Ascending aorta (tissue), 2 donors: Measurements from ENCODE around the gene PSKH1. TPM values are rescaled to one million over a fixed set of nuclear protein-coding genes. Genes with fewer than 3 reads are reported as not detected.

Experiments used
- DNase-seq, 2 donors: peaks; one replicate each; pipeline ENCODE4 v3.0.0-alpha.2; 2019; ENCODE audit warnings: low spot score in 2 of 2
- H3K27ac ChIP-seq, 2 donors: fragments of 200-600 bp; sonication (generic); one replicate each; pipeline ENCODE4 v1.5.1; 2016 to 2017; ENCODE audit warnings: mild to moderate bottlenecking in 1 of 2
- H3K27me3 ChIP-seq: fragments of 200-600 bp; sonication (generic); one replicate; pipeline ENCODE4 v1.5.1; 2017
- H3K36me3 ChIP-seq, 2 donors: fragments of 200-600 bp; sonication (generic); one replicate each; pipeline ENCODE4 v1.5.1; 2016
- H3K4me1 ChIP-seq, 2 donors: fragments of 200-600 bp; sonication (generic); one replicate each; pipeline ENCODE4 v1.5.1; 2016 to 2017; ENCODE audit warnings: mild to moderate bottlenecking in 1 of 2
- H3K4me3 ChIP-seq, 2 donors: fragments of 200-600 bp; sonication (generic); one replicate each; pipeline ENCODE4 v1.5.1; 2016 to 2017; ENCODE audit warnings: mild to moderate bottlenecking in 1 of 2
- H3K9me3 ChIP-seq, 2 donors: fragments of 200-600 bp; sonication (generic); one replicate each; pipeline ENCODE4 v1.5.1; 2016
- intact Hi-C: fragments of 100-400 bp; cut with DNase I; formaldehyde crosslinking; loops from one replicate; pipeline ENCODE4 v1.15.1; 2023
- total RNA-seq: library from RNA; depleted of rRNA; stranded (reverse); fragments of >200 nt; gene quantifications from one replicate; pipeline ENCODE4 v1.1.0, GENCODE V29; 2016
- TF ChIP-seq, protein P1 (sequence below), 3 experiments: fragments of 200-600 bp in 2 of 3; fragments of 450-650 bp in 1 of 3; sonication (generic) in 2 of 3; IDR thresholded peaks; one replicate each; pipeline ENCODE4 v1.5.1; 2016 to 2019; ENCODE audit warnings: antibody characterized with exemption in 3 of 3, mild to moderate bottlenecking in 1 of 3, moderate library complexity in 1 of 3

The PSKH1 gene
- total RNA-seq, 1 donor from 2014 or later = 41.0 TPM

DNA sequence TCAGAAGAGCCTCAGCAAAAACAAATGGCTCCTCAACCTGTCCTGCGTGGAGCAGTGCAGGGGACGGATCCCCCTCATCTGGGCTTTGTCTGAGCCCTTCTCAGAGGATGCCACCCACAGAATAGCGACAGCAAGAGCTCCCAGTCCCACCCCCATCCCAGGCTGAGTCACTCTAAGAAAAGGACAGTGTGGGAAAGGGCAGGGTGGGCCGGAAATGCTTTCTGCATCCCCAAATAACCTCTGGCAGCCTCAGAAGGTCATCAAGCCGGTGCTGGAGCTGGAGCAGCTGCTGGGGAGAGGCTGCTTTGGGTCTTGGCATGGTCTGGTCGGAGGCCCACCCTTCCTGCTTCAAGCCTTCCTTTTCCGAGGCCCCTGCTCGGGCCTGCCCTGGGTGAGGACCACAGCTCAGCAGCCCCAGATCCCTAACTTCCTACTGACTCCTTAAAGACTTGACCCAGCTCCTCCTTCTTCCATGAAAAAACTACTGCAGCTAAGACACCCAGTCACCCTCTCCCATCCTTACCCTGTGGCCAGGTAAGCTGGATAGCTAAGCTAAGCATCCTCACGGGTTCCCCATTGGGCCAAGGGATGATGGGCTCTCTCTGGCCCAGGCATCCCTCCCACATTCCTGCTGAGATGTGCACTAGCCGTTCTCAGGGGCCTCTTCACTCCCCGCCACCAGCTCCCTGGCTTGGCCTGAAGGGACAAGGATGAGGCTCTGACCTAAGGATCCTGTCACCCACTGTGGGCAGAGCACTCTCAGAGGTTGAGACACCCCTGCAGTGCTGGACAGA, 66.7 kb downstream of the PSKH1 start:
- peak overlapping the region; percentile 60 to 62 for H3K27ac ChIP-seq
- intact Hi-C loops = loop anchor here (10.0 kb wide), 2 partner anchors 275 to 435 kb away; partner anchors contain the start of genes ESRP2 and RIPOR1
- DNase-seq = peak in 1 of 2 donors; percentile 77
- H3K4me1 ChIP-seq = peaks cover 3 to 29% of the 10 kb centered on the region in 2 donors
- no peaks in the 10 kb centered on the region for H3K27me3 ChIP-seq
- TF ChIP-seq, protein P1, sequence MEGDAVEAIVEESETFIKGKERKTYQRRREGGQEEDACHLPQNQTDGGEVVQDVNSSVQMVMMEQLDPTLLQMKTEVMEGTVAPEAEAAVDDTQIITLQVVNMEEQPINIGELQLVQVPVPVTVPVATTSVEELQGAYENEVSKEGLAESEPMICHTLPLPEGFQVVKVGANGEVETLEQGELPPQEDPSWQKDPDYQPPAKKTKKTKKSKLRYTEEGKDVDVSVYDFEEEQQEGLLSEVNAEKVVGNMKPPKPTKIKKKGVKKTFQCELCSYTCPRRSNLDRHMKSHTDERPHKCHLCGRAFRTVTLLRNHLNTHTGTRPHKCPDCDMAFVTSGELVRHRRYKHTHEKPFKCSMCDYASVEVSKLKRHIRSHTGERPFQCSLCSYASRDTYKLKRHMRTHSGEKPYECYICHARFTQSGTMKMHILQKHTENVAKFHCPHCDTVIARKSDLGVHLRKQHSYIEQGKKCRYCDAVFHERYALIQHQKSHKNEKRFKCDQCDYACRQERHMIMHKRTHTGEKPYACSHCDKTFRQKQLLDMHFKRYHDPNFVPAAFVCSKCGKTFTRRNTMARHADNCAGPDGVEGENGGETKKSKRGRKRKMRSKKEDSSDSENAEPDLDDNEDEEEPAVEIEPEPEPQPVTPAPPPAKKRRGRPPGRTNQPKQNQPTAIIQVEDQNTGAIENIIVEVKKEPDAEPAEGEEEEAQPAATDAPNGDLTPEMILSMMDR (IDR thresholded peaks at IDR 0.05) = no peak
- no peak overlapping the region for H3K4me3 ChIP-seq
- H3K36me3 ChIP-seq = peaks cover 78 to 81% of the 10 kb centered on the region in 2 donors
- no peaks in the 10 kb centered on the region for H3K9me3 ChIP-seq

DNA sequence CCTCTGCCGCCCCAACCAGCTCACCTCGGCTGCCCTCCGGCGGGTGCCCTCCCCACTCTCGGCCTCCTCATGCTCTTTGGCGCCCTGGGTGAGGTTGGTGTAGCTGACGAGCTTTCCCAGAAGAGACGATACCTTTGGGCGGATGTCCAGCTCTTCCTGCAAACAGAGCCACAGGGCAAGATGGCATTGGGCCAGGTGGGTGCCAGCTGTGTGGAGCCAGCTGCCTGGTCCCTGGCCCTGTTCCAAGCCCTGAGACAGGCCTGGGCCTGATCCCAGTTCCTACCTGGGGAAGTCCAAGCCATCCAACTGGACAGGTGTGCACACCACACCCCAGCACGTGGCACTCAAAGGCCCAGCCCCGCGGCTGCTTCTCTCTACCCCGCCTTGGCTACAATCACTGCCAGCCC, 68.5 kb downstream of the PSKH1 start:
- H3K4me1 ChIP-seq = peaks cover 8 to 48% of the 10 kb centered on the region in 2 donors
- H3K36me3 ChIP-seq = peaks cover 67 to 68% of the 10 kb centered on the region in 2 donors
- H3K4me3 ChIP-seq = no peak overlapping the region
- intact Hi-C loops = loop anchor here (10.0 kb wide), 2 partner anchors 273 to 437 kb away; partner anchors contain the start of genes ESRP2 and RIPOR1
- TF ChIP-seq, protein P1 (IDR thresholded peaks at IDR 0.05) = no peak
- peak overlapping the region; percentile 17 to 20 for H3K27ac ChIP-seq
- DNase-seq = no peak
- H3K27me3 ChIP-seq = no peaks in the 10 kb centered on the region
- no peaks in the 10 kb centered on the region for H3K9me3 ChIP-seq

DNA sequence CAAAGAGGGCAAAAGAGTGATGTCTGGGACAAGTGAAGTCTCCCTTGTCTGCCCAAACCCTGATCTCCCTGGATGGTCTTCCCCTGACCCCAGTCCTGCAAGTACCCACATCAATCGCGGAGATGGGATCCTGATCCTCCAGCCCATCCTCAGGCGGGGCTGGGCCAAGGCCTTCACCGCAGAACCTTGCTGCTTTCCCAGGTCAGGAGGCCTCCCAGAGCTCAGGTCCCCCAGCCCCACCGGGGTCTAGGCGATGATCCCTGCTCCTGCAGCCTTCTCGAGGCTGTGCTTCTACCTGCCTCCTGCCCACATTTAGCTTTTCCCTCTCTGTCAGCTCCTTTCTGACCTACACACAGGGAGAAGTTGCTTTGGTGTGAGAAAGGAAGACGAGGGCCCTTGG, 69.1 kb downstream of the PSKH1 start:
- TF ChIP-seq, protein P1 (IDR thresholded peaks at IDR 0.05) = no peak
- DNase-seq = no peak
- no peaks in the 10 kb centered on the region for H3K27me3 ChIP-seq
- intact Hi-C loops = loop anchor here (10.0 kb wide), 2 partner anchors 273 to 437 kb away; partner anchors contain the start of genes ESRP2 and RIPOR1
- H3K9me3 ChIP-seq = no peaks in the 10 kb centered on the region
- peaks cover 62 to 64% of the 10 kb centered on the region in 2 donors for H3K36me3 ChIP-seq
- H3K4me3 ChIP-seq = no peak overlapping the region
- H3K27ac ChIP-seq = peak overlapping the region; percentile 17 to 20
- H3K4me1 ChIP-seq = peaks cover 11 to 53% of the 10 kb centered on the region in 2 donors

DNA sequence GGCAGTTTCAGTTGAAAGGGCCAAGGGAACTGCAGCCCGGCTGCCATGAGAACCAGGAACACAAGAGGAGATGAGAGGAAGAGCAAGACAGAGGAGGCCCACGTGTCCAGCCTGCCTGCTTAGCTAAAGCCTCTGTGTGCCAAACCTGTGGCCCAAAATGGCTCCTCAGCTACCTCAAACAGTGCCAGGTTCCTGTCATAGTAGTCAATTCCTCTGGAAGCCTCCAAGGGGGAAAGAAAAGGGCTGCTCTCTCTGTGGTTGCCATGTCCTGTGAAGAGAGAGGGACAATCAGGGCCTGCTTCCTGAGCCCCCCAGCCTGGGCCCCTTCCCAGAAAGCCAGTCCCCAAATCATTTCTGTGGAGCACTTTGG, 70.2 kb downstream of the PSKH1 start:
- Histone ChIP-seq H3K27ac (peak overlapping the region; percentile 59 to 94), H3K4me3 (no peak overlapping the region), H3K4me1 (peaks cover 11 to 57% of the 10 kb centered on the region in 2 donors), H3K27me3 (no peaks in the 10 kb centered on the region), H3K9me3 (no peaks in the 10 kb centered on the region), H3K36me3 (peaks cover 52% of the 10 kb centered on the region in 2 donors)
- TF ChIP-seq, protein P1 (IDR thresholded peaks at IDR 0.05) = no peak
- no peak for DNase-seq
- intact Hi-C loops = loop anchor here (10.0 kb wide), 2 partner anchors 272 to 438 kb away; partner anchors contain the start of genes ESRP2 and RIPOR1

DNA sequence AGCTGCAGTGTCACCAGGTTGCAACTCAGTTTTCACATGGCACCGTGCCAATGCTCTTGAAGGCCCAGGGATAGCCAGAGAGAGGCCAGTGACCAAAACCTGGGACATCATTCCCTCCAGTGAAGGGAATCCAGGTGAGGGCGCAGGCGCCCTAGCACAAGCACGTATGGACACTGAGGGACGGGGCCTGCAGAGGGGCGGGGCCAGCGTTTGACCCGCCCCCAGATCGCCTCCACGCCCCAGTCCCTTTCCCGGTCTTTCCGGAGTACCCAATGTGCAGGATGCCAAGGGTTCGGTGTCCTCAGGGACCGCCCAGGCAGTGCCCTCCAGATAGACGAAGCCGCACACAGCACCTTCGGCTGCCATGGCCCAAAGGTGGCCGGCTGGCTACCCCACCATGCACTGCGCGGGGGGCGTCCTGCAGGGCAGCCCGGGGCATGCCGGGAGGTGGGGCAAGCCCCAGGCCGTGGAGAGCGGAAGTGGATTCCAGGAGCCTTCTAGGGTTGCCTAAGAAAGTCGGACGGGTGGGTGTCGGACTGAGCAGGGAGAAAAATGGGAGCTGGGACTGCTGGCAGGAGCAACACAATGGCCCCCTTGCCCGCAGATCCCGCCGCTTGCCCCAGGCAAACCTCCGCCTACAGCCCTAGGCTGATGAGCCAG, 70.7 kb downstream of the PSKH1 start:
- Histone ChIP-seq H3K27me3 (no peaks in the 10 kb centered on the region), H3K4me1 (peaks cover 11 to 57% of the 10 kb centered on the region in 2 donors), H3K9me3 (no peaks in the 10 kb centered on the region), H3K27ac (peak overlapping the region; percentile 59 to 94), H3K36me3 (peaks cover 47% of the 10 kb centered on the region in 2 donors), H3K4me3 (peak overlapping the region in 1 of 2 donors; percentile 31)
- TF ChIP-seq, protein P1 (IDR thresholded peaks at IDR 0.05) = no peak
- intact Hi-C loops = loop anchor here (10.0 kb wide), 2 partner anchors 271 to 439 kb away; partner anchors contain the start of genes ESRP2 and RIPOR1
- no peak for DNase-seq
